GM06990 (cell line): ENCODE results near the gene DOCK9.

Source experiments
- DNase-seq: peaks from one replicate; pipeline ENCODE4 v3.0.0-alpha.2; 2011; ENCODE audit not compliant: insufficient read length; ENCODE audit errors: extremely low read depth
- H3K27me3 ChIP-seq: replicated peaks from 2 replicates; pipeline ENCODE4 v1.6.0; 2011; ENCODE audit warnings: low read length; ENCODE audit not compliant: control insufficient read depth, insufficient read depth
- H3K36me3 ChIP-seq: 2 replicates; pipeline ENCODE4 v1.5.1; 2011; ENCODE audit warnings: low read length; ENCODE audit not compliant: control insufficient read depth, insufficient read depth
- H3K4me3 ChIP-seq: replicated peaks from 2 replicates; pipeline ENCODE4 v1.5.1; 2011; ENCODE audit warnings: low read depth, mild to moderate bottlenecking, control low read depth, low read length
- TF ChIP-seq, protein P1 (sequence below): IDR thresholded peaks from 2 replicates; pipeline ENCODE4 v1.5.1; 2011; ENCODE audit warnings: low read length, control low read depth, mild to moderate bottlenecking, inconsistent platforms; ENCODE audit not compliant: insufficient read depth, poor library complexity, severe bottlenecking

The DOCK9 gene, protein sequence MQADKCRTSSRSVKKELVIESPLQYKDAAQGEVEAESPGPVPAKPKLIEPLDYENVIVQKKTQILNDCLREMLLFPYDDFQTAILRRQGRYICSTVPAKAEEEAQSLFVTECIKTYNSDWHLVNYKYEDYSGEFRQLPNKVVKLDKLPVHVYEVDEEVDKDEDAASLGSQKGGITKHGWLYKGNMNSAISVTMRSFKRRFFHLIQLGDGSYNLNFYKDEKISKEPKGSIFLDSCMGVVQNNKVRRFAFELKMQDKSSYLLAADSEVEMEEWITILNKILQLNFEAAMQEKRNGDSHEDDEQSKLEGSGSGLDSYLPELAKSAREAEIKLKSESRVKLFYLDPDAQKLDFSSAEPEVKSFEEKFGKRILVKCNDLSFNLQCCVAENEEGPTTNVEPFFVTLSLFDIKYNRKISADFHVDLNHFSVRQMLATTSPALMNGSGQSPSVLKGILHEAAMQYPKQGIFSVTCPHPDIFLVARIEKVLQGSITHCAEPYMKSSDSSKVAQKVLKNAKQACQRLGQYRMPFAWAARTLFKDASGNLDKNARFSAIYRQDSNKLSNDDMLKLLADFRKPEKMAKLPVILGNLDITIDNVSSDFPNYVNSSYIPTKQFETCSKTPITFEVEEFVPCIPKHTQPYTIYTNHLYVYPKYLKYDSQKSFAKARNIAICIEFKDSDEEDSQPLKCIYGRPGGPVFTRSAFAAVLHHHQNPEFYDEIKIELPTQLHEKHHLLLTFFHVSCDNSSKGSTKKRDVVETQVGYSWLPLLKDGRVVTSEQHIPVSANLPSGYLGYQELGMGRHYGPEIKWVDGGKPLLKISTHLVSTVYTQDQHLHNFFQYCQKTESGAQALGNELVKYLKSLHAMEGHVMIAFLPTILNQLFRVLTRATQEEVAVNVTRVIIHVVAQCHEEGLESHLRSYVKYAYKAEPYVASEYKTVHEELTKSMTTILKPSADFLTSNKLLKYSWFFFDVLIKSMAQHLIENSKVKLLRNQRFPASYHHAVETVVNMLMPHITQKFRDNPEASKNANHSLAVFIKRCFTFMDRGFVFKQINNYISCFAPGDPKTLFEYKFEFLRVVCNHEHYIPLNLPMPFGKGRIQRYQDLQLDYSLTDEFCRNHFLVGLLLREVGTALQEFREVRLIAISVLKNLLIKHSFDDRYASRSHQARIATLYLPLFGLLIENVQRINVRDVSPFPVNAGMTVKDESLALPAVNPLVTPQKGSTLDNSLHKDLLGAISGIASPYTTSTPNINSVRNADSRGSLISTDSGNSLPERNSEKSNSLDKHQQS (N-terminal part only)

DNA sequence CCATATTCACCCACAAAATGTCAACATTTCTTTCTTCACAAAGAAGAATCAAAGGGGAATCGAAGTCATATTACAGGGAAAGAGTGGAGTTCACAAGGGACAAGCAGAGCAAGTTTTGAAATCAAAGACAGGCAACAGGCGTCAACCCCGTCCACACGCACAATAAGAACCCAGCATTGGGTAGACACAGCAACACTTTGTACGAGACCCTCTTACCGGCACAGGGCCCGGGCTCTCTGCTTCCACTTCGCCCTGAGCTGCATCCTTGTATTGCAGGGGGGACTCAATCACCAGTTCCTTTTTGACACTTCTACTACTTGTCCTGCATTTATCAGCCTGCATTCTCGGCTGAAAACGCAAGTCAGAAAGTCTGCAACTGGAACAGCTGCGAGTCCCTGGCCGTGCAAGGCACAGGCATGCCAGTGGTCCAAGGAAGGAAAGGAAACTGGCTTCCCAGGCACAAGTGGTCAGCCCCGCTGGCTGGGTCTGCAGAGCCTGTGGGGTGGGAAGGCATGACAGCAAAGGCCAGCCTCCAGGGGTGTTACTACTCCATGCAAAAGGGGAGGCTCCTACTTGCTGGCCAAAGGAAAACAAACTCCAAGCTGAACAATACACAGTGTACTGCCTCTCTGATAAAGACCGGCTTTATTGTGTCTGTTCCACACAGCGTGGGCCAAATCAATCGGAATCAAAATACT, at the start of gene DOCK9:
DOCK9 (minus strand) TSS at position 497 of the 698 bp plus-strand sequence; CDS start at position 342, 155 bp downstream.
- TF ChIP-seq, protein P1, sequence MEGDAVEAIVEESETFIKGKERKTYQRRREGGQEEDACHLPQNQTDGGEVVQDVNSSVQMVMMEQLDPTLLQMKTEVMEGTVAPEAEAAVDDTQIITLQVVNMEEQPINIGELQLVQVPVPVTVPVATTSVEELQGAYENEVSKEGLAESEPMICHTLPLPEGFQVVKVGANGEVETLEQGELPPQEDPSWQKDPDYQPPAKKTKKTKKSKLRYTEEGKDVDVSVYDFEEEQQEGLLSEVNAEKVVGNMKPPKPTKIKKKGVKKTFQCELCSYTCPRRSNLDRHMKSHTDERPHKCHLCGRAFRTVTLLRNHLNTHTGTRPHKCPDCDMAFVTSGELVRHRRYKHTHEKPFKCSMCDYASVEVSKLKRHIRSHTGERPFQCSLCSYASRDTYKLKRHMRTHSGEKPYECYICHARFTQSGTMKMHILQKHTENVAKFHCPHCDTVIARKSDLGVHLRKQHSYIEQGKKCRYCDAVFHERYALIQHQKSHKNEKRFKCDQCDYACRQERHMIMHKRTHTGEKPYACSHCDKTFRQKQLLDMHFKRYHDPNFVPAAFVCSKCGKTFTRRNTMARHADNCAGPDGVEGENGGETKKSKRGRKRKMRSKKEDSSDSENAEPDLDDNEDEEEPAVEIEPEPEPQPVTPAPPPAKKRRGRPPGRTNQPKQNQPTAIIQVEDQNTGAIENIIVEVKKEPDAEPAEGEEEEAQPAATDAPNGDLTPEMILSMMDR, result no peak
- no peak for DNase-seq
- H3K4me3 ChIP-seq, result no peak within 1 kb of the TSS
- no peaks in the 10 kb centered on the region for H3K27me3 ChIP-seq
- no peaks in the 10 kb centered on the region for H3K36me3 ChIP-seq

DNA sequence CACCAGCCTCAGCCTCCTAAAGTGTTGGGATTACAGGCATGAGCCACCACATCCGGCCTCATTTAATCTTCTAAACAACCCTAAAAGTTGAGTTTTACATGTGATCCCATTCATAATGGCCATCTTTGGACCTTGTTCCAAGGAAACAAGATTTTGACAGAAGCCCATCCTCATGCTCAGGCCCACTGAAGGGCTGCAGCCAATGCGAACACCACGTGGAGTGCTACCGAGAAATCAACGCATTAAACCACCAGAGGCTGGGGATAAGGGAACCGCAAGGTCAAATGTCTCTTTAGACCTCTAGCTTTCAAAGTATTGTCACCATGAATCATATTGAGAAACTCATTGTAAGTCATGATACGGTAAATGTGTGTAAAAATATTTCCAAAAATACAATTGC, 49.4 kb upstream of the DOCK9 start:
- no peaks in the 10 kb centered on the region for H3K36me3 ChIP-seq
- no peaks in the 10 kb centered on the region for H3K27me3 ChIP-seq
- TF ChIP-seq, protein P1, result no peak
- H3K4me3 ChIP-seq, result no peak overlapping the region
- DNase-seq, result no peak

DNA sequence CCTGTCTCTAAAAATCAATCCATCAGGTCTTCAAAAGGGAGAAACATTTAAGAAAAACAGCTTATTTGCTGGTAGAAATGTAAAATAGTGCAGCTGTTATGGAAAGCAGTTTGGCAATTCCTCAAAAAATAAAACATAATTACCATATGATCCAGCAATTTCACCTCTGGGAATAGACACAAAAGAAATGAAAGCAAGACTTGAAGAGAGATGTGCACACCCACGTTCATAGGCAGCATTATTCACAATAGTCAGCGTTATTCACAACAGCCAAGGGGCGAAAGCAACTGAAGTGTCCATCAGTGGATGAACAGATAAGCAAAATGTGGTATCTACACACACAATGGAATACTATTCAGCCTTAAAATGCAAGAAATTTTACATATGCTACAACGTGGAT, 45.1 kb upstream of the DOCK9 start:
- no peak for DNase-seq
- Histone ChIP-seq H3K36me3 (no peaks in the 10 kb centered on the region), H3K4me3 (no peak overlapping the region), H3K27me3 (no peaks in the 10 kb centered on the region)
- TF ChIP-seq, protein P1, result no peak

DNA sequence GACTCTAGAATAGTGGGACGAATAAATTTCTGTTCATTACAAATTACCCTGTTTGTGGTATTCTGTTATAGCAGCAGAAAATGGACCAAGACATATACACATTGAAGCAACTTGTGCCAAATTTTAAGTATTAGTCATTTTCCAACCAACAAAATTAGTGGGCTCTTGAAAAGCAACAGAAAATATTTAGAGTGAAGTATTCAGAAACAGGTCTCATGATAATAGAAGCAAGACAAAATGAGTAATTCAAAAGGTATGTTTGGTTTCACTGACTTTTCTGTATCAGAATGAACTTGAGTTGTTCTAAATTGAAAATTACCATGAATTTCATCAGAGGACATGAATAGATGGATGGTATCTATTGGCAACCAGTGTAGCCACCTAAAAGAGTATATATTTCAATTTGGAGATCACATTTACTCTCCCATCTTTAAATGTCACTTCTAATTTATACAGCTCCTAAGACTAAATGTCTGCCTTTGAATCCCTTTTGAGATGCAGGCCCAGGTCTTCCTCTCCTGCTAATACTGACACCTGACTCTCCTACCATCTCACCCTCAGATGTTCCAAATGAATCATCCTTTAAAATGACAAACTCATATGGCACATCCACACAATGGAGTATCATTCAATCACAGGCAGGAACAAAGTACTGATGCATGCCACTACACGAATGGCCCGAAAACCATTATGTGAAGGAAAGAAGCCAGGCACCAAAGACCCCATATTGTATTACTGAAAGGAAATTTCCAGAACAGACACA, 40.7 kb upstream of the DOCK9 start:
- no peak overlapping the region for H3K4me3 ChIP-seq
- no peaks in the 10 kb centered on the region for H3K36me3 ChIP-seq
- H3K27me3 ChIP-seq, result no peaks in the 10 kb centered on the region; the same call in 1 of the 2 replicates
- no peak for DNase-seq
- TF ChIP-seq, protein P1, result no peak
